Dendritic cell treated with granulocyte-macrophage colony-stimulating factor and Interleukin-4, amounts not matched to agents 40 ng/mL and 50 ng/mL, for 4 days (primary cell): ENCODE data around the gene CAVIN4.

ENCODE experiments used
- H3K27ac Mint-ChIP-seq: one replicate; pipeline ENCODE4 v1.8.0; 2022; ENCODE audit warnings: mild to moderate bottlenecking, mixed read lengths
- H3K27me3 Mint-ChIP-seq: one replicate; pipeline ENCODE4 v1.8.0; 2022; ENCODE audit warnings: mild to moderate bottlenecking, mixed read lengths
- H3K36me3 Mint-ChIP-seq: one replicate; pipeline ENCODE4 v1.8.0; 2022; ENCODE audit warnings: low read depth, mixed read lengths
- H3K4me1 Mint-ChIP-seq: one replicate; pipeline ENCODE4 v1.8.0; 2022; ENCODE audit warnings: low read depth, mixed read lengths
- H3K4me3 Mint-ChIP-seq: one replicate; pipeline ENCODE4 v1.8.0; 2022; ENCODE audit warnings: mild to moderate bottlenecking, moderate library complexity, mixed read lengths
- H3K9me3 Mint-ChIP-seq: one replicate; pipeline ENCODE4 v1.8.0; 2022; ENCODE audit warnings: mixed read lengths
- intact Hi-C: fragments of 100-400 bp; cut with micrococcal nuclease; formaldehyde crosslinking; loops from one replicate; pipeline ENCODE4 v1.15.0; 2022

CAVIN4 gene

GRCh38 chr9:100598641-100599145, 20.8 kb downstream of the CAVIN4 start:
- intact Hi-C loops: loop anchor here (5.0 to 10.0 kb wide), 2 partner anchors 94 to 246 kb away; partner anchors contain the start of gene TEX10
- Mint-ChIP-seq H3K4me3 (peak overlapping the region; percentile 74), H3K36me3 (no peaks in the 10 kb centered on the region), H3K27ac (peak overlapping the region; percentile 28), H3K9me3 (no peaks in the 10 kb centered on the region), H3K4me1 (peaks cover 18% of the 10 kb centered on the region), H3K27me3 (peaks cover 28% of the 10 kb centered on the region)

- Mint-ChIP-seq H3K4me3 (no peak overlapping the region), H3K36me3 (no peaks in the 10 kb centered on the region), H3K4me1 (peaks cover 18% of the 10 kb centered on the region), H3K27me3 (peaks cover 28% of the 10 kb centered on the region), H3K27ac (no peak overlapping the region), H3K9me3 (no peaks in the 10 kb centered on the region)
- intact Hi-C loops: no loop called here
These were observed 22.7 kb downstream of the CAVIN4 start for GRCh38 chr9:100600521-100601079.

DNA sequence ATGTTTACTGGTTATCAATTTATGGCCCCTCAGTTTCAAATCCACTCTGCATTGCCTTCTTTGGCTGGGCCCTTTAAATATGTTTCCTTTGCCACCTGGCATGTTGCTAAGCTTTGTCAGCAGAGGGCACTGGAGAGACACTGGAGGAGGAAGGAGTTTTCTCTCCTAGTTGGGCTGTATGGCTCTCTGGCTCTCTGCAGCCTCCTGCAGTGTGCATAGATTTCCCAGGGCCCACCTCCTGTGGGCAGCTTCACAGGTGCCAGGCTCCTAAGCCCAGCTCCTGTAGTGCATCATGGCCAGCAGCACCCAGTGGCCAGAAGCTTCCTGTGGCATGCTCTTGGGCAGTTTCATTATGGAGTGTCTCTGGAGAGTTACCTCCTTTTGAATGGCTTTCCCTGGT, 23.3 kb downstream of the CAVIN4 start:
- Mint-ChIP-seq H3K27me3 (peaks cover 24% of the 10 kb centered on the region), H3K36me3 (no peaks in the 10 kb centered on the region), H3K4me3 (no peak overlapping the region), H3K27ac (no peak overlapping the region), H3K9me3 (no peaks in the 10 kb centered on the region), H3K4me1 (peaks cover 18% of the 10 kb centered on the region)
- intact Hi-C loops: no loop called here

- no peaks in the 10 kb centered on the region for H3K36me3 Mint-ChIP-seq
These were observed 24.5 kb downstream of the CAVIN4 start for GRCh38 chr9:100602342-100602801.

GRCh38 chr9:100605405-100605804, 27.5 kb downstream of the CAVIN4 start:
- no peaks in the 10 kb centered on the region for H3K4me1 Mint-ChIP-seq
- no peaks in the 10 kb centered on the region for H3K36me3 Mint-ChIP-seq

More at GRCh38 chr9:100602342-100602801, 24.5 kb downstream of the CAVIN4 start:
- H3K9me3 Mint-ChIP-seq: no peaks in the 10 kb centered on the region
- H3K4me3 Mint-ChIP-seq: no peak overlapping the region
- peaks cover 18% of the 10 kb centered on the region for H3K27me3 Mint-ChIP-seq
- H3K4me1 Mint-ChIP-seq: peaks cover 18% of the 10 kb centered on the region
- intact Hi-C loops: loop anchor here (2.0 kb wide), 1 partner anchor 708 kb away; no protein-coding TSS in a partner anchor
- no peak overlapping the region for H3K27ac Mint-ChIP-seq

DNA sequence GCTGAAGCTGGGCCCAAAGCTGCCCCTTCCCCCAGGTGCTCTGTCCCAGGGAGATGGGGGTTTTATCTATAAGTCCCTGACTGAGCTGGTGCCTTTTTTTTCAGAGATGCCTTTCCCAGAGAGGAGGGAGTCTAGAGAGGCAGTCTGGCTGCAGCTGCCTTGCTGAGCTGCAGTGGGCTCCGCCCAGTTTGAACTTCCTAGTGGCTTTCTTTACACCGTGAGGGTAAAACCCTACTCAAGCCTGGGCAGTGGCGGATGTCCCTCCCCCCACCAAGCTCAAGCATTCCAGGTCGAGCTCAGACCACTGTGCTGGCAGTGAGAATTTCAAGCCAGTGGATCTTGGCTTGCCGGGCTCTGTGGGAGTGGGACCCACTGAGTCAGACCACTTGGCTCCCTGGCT, 41.3 kb downstream of the CAVIN4 start:
- Mint-ChIP-seq H3K4me1 (no peaks in the 10 kb centered on the region), H3K27me3 (peaks cover 2% of the 10 kb centered on the region), H3K36me3 (no peaks in the 10 kb centered on the region), H3K27ac (no peak overlapping the region), H3K4me3 (no peak overlapping the region), H3K9me3 (peaks cover 25% of the 10 kb centered on the region)
- intact Hi-C loops: no loop called here

More at GRCh38 chr9:100605405-100605804, 27.5 kb downstream of the CAVIN4 start:
- Mint-ChIP-seq H3K4me3 (no peak overlapping the region), H3K9me3 (no peaks in the 10 kb centered on the region), H3K27ac (no peak overlapping the region), H3K27me3 (peaks cover 3% of the 10 kb centered on the region)
- intact Hi-C loops: no loop called here

DNA sequence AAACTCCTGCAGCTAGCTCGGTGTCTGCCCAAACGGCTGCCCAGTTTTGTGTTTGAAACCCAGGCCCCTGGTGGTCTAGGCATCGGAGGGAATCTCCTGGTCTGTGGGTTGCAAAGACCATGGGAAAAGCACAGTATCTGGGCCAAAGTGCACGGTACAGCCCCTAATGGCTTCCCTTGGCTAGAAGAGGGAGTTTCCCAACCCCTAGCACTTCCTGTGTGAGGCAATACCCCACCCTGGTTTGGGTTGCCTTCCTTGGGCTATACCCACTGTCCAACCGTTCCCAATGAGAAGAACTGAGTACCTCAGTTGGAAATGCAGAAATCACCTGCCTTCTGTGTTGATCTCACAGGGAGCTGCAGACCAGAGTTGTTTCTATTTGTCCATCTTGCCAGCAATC, 41.8 kb downstream of the CAVIN4 start:
- intact Hi-C loops: no loop called here
- Mint-ChIP-seq H3K4me1 (no peaks in the 10 kb centered on the region), H3K27ac (no peak overlapping the region), H3K36me3 (no peaks in the 10 kb centered on the region), H3K9me3 (peaks cover 25% of the 10 kb centered on the region), H3K4me3 (no peak overlapping the region), H3K27me3 (peaks cover 2% of the 10 kb centered on the region)

GRCh38 chr9:100623969-100624368, 46.1 kb downstream of the CAVIN4 start:
- peaks cover 1% of the 10 kb centered on the region for H3K9me3 Mint-ChIP-seq
- H3K4me1 Mint-ChIP-seq: no peaks in the 10 kb centered on the region
- no peaks in the 10 kb centered on the region for H3K36me3 Mint-ChIP-seq
- intact Hi-C loops: no loop called here
- H3K27ac Mint-ChIP-seq: no peak overlapping the region
- no peak overlapping the region for H3K4me3 Mint-ChIP-seq
- no peaks in the 10 kb centered on the region for H3K27me3 Mint-ChIP-seq

- Mint-ChIP-seq H3K9me3 (no peaks in the 10 kb centered on the region), H3K4me3 (no peak overlapping the region), H3K27me3 (no peaks in the 10 kb centered on the region), H3K27ac (no peak overlapping the region), H3K4me1 (no peaks in the 10 kb centered on the region), H3K36me3 (no peaks in the 10 kb centered on the region)
- intact Hi-C loops: no loop called here
These were observed 49.1 kb downstream of the CAVIN4 start for GRCh38 chr9:100626949-100627348.

- Mint-ChIP-seq H3K9me3 (peaks cover 16% of the 10 kb centered on the region), H3K4me1 (no peaks in the 10 kb centered on the region), H3K27me3 (peaks cover 1% of the 10 kb centered on the region), H3K36me3 (no peaks in the 10 kb centered on the region), H3K4me3 (no peak overlapping the region), H3K27ac (no peak overlapping the region)
- intact Hi-C loops: no loop called here
These were observed 59.9 kb downstream of the CAVIN4 start for GRCh38 chr9:100637787-100638186.
